Skeletal muscle cell (primary cell): Measurements from ENCODE around the gene PLA2G4A.

Source experiments
- DNase-seq: peaks from one replicate; pipeline ENCODE4 v3.0.0-alpha.2; 2010; ENCODE audit warnings: low read depth
- H3K4me3 ChIP-seq: 2 replicates; pipeline ENCODE4 v1.5.1; 2011; ENCODE audit warnings: low read depth, mild to moderate bottlenecking, control low read depth, low read length, moderate library complexity

The PLA2G4A gene

DNA sequence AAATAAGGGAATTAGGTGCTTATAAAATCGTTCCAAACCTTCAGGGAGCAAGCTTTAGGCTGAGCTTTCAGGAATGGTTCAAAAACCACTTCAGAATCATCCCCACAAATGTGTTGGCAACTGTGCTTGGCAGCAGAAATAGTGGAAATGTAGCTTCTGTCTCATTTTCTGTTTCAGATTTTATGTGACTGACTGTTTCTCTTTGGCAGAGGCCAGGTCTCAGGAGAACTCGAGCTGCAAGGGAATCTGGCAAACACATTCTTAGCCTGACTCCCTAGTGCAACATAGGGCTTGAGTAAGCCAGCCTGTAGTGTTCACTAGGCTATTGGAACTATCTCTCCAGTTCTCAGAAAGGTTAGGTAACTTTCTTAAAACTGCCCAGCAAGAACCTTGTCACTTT is 128.6 kb downstream of the PLA2G4A start:
- H3K4me3 ChIP-seq = no peak overlapping the region
- peak; percentile 47 for DNase-seq

- DNase-seq = no peak
- no peak overlapping the region for H3K4me3 ChIP-seq
Measured at GRCh38 chr1:186958520-186958919, 129.8 kb downstream of the PLA2G4A start.

GRCh38 chr1:186960861-186961260 is 132.1 kb downstream of the PLA2G4A start:
- no peak for DNase-seq
- H3K4me3 ChIP-seq = no peak overlapping the region

DNA sequence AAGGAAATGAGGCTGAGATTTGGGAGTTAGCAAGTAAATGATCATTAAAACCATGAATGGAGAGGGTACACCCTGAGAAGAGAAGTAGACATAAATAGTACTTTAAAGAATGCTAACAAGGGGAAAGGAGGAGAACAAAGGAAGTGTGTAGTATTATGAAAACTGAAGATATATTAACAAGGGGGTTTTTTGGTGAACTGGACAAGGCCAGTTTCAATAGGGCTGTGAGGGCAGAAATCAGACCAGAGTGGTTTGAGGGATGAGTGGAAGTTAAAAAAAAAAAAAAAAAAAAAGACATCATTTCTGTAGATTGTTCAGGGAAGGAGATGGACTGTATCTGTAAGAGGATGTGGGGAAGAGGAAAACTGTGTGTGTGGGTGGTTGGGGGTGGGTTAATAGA is 137.1 kb downstream of the PLA2G4A start:
- no peak for DNase-seq
- H3K4me3 ChIP-seq = no peak overlapping the region

- no peak for DNase-seq
- H3K4me3 ChIP-seq = no peak overlapping the region
Measured at GRCh38 chr1:186966456-186966855, 137.7 kb downstream of the PLA2G4A start.

- H3K4me3 ChIP-seq = no peak overlapping the region
- DNase-seq = no peak
Measured at GRCh38 chr1:186967656-186968394, 139.1 kb downstream of the PLA2G4A start.

- peak; percentile 80 for DNase-seq
- H3K4me3 ChIP-seq = no peak overlapping the region
Measured at GRCh38 chr1:186974774-186975181, 146.0 kb downstream of the PLA2G4A start.

- no peak overlapping the region for H3K4me3 ChIP-seq
- DNase-seq = no peak
Measured at GRCh38 chr1:186975220-186975619, 146.5 kb downstream of the PLA2G4A start.

- DNase-seq = no peak
Measured at GRCh38 chr1:186976700-186977099, 148.0 kb downstream of the PLA2G4A start.

DNA sequence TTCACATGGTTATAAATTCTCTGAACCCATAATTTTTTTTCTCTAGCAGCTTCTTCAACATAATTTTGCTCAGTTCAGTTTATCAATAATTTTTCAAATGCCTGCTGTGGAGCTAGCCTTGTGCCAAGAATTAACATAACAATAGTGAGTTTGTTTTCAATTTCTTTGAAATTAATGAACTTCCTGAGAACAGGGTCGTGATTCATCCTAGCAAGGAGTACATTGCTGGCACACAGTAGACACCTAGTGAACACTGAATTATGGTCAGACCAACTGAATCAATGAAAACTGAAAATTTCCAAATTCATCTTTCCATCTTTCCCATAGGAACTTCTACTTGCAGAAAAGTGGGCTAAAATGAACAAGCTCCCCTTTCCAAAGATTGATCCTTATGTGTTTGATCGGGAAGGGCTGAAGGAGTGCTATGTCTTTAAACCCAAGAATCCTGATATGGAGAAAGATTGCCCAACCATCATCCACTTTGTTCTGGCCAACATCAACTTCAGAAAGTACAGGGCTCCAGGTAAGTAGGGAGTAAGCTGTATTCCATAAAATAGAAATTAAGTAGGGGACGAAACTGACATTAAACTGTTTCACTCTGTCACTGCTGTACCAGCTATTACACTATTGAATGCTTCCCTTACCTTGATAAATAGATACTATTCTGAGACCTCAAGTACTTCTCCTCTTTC is 148.7 kb downstream of the PLA2G4A start:
- DNase-seq = no peak
- no peak overlapping the region for H3K4me3 ChIP-seq

More at GRCh38 chr1:186976700-186977099, 148.0 kb downstream of the PLA2G4A start:
- H3K4me3 ChIP-seq = no peak overlapping the region

GRCh38 chr1:186978596-186979556 is 150.1 kb downstream of the PLA2G4A start:
- H3K4me3 ChIP-seq = no peak overlapping the region
- no peak for DNase-seq

DNA sequence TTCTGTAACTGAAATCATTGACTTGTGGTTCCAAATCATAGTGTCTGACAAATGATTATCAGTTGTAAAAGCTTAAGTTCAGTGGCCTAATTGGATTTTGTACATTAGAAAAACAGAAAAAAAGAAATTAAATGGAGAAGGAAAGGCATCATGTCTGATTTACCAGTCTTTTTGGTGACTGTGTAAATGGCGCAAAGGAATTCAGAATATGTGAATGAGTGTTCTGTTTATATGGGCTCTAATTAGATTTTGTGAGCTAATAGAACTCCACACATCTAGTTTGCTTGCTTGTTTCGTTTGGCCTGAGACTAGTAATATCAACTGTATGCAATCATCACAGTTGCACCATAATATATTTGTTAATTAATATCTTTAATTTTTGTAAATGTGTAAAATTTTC is 151.7 kb downstream of the PLA2G4A start:
- no peak overlapping the region for H3K4me3 ChIP-seq
- DNase-seq = no peak

GRCh38 chr1:186982116-186982515 is 153.4 kb downstream of the PLA2G4A start:
- no peak overlapping the region for H3K4me3 ChIP-seq
- DNase-seq = no peak

DNA sequence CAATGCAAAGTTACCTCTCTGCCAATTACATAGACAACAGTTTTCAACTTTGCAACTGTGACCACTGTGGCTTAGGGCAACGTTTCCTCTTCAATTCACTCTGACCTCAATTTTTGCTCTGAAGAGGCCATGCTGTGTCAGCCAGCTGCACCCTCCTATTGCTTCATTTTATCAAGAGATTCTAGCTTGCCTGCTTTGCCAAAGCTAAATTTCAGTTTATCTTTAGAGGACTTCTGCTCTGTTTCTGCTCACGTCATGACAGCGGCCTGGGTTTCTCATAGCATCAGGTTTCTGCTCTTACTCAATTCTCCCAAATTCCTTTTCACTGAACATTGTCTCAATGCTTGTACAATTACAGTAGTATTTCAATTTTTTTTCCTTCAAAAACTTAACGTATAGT is 154.6 kb downstream of the PLA2G4A start:
- H3K4me3 ChIP-seq = no peak overlapping the region
- DNase-seq = peak; percentile 72

GRCh38 chr1:186984959-186985358 is 156.2 kb downstream of the PLA2G4A start:
- H3K4me3 ChIP-seq = no peak overlapping the region
- no peak for DNase-seq

- DNase-seq = no peak
- no peak overlapping the region for H3K4me3 ChIP-seq
Measured at GRCh38 chr1:186985889-186986491, 157.2 kb downstream of the PLA2G4A start.

DNA sequence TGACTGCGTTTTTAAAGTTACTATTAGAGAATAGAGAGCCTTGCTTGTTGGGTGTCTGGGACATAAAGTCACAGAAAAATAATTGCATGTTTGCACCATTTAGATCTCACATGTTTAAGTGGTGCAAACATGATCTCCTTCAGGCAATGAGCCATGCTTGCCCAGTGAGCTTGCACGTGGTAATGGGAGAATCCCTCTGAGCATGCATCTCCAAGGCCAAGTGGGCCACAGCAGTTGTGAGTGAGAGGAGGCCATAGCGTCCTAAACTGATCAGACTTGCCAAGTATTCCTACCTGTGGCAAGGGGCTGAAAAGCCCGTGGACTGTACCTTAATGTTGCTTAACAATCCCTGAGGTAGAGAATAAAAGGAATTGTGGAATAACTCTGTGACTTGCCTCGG is 158.3 kb downstream of the PLA2G4A start:
- no peak for DNase-seq
- no peak overlapping the region for H3K4me3 ChIP-seq

- H3K4me3 ChIP-seq = no peak overlapping the region
- no peak for DNase-seq
Measured at GRCh38 chr1:186987769-186988168, 159.0 kb downstream of the PLA2G4A start.

- no peak for DNase-seq
Measured at GRCh38 chr1:186993996-186994395, 165.2 kb downstream of the PLA2G4A start.

DNA sequence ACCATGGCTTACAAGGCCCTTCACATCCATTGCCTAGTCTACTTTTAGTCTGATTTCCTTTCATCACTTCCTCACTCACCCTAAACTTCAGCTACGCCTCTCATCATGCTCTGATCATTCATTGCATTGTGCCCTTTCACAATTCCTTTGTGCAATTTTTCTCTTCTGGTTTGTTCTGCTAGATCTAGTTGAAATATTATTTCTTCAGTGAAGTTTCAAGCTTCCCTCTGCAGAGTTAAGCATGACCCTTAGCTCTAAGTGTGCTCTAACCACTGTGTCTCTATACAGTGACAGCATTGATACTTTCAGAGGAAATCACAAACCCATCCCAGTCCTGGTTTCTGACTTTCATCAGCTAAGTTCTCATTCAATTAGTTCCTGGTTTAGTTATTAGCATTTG is 166.1 kb downstream of the PLA2G4A start:
- no peak for DNase-seq
- H3K4me3 ChIP-seq = no peak overlapping the region

More at GRCh38 chr1:186993996-186994395, 165.2 kb downstream of the PLA2G4A start:
- no peak overlapping the region for H3K4me3 ChIP-seq
